GM12865 (cell line): ENCODE measurements around the gene DEFB132.
A peak's percentile ranks its signal among the peaks of the same experiment; 100 is the strongest.

Experiments used
- DNase-seq: peaks from one replicate; pipeline ENCODE4 v3.0.0; 2010; ENCODE audit warnings: low read depth
- H3K4me3 ChIP-seq: 2 replicates; pipeline ENCODE4 v1.5.1; 2011; ENCODE audit warnings: mild to moderate bottlenecking, low read depth, low read length, control low read depth
- CTCF ChIP-seq: IDR thresholded peaks from 2 replicates; pipeline ENCODE4 v1.5.1; 2011; ENCODE audit warnings: low read length, control low read depth, low read depth, inconsistent platforms; ENCODE audit not compliant: insufficient read depth; ENCODE audit errors: missing control alignments

Gene DEFB132

GRCh38 chr20:259981-260380 is 2.5 kb downstream of the DEFB132 start:
- TF ChIP-seq CTCF = no peak
- no peak for DNase-seq
- H3K4me3 ChIP-seq = no peak overlapping the region

- no peak for DNase-seq
- no peak for TF ChIP-seq CTCF
- H3K4me3 ChIP-seq = no peak overlapping the region
Measured at GRCh38 chr20:263701-264100, 6.2 kb downstream of the DEFB132 start.

- DNase-seq = peak; percentile 94
- H3K4me3 ChIP-seq = peak overlapping the region; percentile 47
- peak; percentile 95 for TF ChIP-seq CTCF
Measured at GRCh38 chr20:266596-267562, 9.4 kb downstream of the DEFB132 start.

- TF ChIP-seq CTCF = no peak
- no peak for DNase-seq
- H3K4me3 ChIP-seq = no peak overlapping the region
Measured at GRCh38 chr20:270517-270916, 13.0 kb downstream of the DEFB132 start.

- no peak overlapping the region for H3K4me3 ChIP-seq
- TF ChIP-seq CTCF = no peak
- no peak for DNase-seq
Measured at GRCh38 chr20:271069-271468, 13.5 kb downstream of the DEFB132 start.

GRCh38 chr20:271528-271927 is 14.0 kb downstream of the DEFB132 start:
- no peak for DNase-seq
- TF ChIP-seq CTCF = no peak
- H3K4me3 ChIP-seq = no peak overlapping the region
